HG03442 (cell line): Measurements from ENCODE around the gene UBL7.
"Not testable (repeated sequence)": the region's sequence is repeated elsewhere in the genome, so short reads cannot be mapped to it uniquely, and the experiment has no call there.

ENCODE experiments used
- ATAC-seq: cut with Tn5 transposase; IDR thresholded peaks from one replicate; pipeline ENCODE4 v1.9.1; 2021; ENCODE audit warnings: mild to moderate bottlenecking, moderate library complexity; ENCODE audit not compliant: unreplicated experiment

The UBL7 gene

DNA sequence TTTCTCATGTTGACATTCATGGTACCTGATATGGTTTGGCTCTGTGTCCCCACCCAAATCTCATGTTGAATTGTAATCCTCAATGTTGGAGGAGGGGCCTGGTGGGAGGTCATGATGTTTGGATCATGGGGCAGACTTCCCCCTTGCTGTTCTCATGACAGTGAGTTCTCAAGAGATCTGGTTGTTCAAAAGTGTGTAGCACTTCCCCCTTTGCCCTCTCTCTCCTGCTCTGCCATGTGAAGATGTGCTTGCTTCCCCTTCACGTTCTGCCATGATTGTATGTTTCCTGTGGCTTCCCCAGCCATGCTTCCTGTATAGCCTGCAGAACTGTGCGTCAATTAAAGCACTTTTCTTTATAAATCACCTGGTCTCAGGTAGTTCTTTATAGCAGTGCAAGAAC lies 3.3 kb upstream of the UBL7 start:
- ATAC-seq = no peak

DNA sequence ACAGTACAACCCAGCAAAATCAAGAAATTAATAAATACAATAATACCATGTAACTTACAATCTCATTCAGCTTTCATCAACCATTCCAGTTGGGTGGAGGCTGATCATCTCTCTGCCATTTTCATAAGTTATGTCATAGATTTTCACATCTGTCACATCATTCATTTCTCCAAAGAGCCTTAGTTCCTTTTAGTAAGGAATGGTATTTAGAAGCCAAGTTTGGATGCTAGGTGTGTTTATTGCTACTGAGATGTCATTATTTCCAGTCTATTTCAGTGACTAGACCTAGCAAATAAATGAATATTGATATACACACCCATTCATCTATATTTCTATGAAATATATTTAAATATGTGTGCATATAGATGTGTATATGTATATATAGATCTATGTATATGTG lies 2.7 kb upstream of the UBL7 start:
- no peak for ATAC-seq

- no peak for ATAC-seq
Measured at GRCh38 chr15:74461847-74462511, 1.0 kb upstream of the UBL7 start.

- ATAC-seq = no peak
Measured at GRCh38 chr15:74460298-74460697, 662 bp downstream of the UBL7 start.

DNA sequence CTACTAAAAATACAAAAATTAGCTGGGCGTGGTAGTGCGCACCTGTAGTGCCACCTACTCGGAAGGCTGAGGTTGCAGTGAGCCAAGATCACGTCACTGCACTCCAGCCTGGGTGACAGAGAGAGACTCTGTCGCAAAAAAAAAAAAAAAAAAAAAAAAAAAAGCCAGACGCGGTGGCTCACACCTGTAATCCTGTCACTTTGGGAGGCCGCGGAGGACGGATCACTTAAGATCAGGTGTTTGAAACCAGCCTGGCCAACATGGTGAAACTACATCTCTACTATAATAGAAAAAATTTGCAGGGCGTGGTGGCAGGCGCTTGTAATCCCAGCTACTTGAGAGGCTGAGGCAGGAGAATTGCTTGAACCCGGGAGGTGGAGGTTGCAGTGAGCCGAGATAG lies 1.2 kb downstream of the UBL7 start:
- not testable (repeated sequence) for ATAC-seq

DNA sequence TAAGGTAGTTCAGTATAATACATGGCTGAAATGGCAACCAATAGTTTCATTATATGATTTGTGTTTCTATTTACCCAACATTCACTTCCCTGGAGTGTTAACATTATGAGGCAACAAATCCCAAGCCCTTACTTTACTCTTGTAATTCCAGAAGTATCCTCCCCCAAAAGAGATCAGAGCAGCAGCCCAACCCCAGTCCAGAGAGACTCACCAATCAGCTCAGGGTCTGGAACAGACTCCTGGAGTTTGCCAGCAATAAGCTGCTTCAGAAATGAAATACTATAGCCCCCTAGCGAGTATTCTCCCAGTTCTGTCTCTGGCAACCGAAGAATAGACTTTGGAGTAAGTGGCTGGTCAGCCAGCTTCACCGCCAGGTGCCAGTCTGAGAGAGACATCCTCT lies 2.5 kb downstream of the UBL7 start:
- ATAC-seq = no peak

- ATAC-seq = not testable (repeated sequence)
Measured at GRCh38 chr15:74457036-74457435, 3.9 kb downstream of the UBL7 start.

DNA sequence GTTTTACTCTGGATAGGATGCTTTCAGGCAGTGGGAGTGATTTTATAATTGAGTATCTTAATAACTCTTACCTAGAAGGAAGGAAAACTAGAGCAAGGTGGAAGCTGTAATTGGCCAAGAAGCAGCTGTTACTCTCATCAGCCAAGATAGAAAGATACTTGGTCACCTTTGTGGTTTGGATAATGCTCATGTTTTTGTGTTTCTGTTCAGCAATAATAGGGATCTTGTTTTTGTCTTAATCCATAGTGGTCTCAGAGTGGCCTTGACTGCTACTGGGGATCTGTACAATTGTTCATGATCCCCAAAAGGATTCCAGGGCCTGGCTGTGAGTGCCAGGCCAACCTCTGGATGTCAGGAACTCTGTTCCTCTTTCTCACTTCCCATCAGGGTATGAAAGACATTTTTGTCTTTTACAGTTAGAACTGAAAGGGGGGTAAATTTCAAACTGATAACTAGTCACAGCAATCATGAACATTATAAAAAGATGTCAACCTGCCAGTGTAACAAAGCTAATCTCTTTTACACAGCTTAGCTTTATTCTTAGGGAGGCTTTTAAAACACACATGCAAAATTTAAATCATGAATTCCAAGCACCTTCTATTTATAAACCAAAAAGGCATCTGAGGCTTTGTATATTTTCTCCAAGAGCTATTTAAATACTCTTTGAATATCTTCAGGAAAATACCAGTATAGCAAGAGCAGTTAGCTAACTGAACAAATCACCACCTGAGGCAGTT lies 6.0 kb downstream of the UBL7 start:
- ATAC-seq = no peak

GRCh38 chr15:74453925-74454763 lies 6.8 kb downstream of the UBL7 start:
- ATAC-seq = no peak

DNA sequence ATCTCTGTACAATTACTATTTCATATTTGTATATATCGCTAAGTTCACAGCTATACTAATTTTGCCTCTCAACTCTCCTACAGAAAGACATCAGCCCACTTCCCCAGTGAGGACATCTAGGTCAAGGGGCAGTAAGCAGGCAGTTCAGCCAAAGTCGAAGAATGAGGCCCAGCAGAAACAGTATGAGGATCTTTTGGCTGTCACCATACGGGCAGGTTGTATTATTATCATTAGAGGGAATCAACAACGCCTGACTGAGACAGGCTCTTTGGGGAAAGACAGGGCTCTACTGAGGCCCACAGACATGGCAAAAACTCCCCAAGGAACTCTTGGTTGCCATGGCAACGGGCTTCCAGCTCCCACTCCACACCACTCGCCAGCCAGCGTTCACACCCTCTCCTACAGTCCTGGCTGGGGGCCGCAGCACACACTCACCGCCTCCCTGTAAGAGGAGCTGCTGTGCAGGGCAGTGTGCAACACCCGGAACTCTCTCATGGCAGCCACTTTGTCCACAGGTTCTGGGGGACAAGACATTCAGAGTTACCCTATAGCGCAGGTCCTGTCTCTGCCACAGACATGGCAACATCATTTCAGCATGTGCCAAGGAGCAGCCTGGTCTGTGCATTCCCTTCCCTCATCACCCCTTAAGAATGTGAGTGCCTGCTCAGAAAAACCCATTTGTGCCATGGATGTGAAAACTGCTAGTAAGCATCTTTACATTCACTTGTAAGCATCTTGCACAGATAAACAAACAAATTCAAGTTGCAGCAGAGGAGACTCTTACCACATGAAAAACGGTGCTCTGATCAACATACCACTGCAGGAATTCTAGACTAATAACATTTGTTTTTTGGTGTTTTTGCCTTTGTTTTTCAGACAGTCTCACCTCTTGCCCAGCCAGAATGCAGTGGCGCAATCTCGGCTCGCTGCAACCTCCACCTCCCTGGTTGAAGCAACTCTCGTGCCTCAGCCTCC lies 8.8 kb downstream of the UBL7 start:
- ATAC-seq = no peak

DNA sequence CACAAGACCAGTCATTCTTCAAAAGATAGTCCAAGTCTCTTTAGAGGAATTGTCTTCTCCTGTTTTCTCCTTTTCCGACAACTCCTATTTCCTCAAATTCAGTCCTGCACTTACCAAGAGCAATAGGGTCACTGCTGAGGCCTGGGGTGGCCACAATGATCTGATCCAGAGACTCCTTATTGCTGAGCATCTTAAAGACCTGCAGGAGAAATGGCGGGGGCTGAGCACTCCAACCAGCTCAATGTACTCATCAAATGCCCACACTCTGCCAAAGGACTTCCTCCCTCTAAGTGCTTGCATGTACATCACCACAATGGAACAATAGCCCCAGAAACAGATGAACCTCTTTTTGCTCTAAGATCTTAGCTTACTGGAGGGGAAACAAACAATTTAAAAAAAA lies 9.6 kb downstream of the UBL7 start:
- ATAC-seq = no peak

GRCh38 chr15:74449643-74450205 lies 11.2 kb downstream of the UBL7 start:
- ATAC-seq = no peak

- no peak for ATAC-seq
Measured at GRCh38 chr15:74449095-74449494, 11.9 kb downstream of the UBL7 start.

- no peak for ATAC-seq
Measured at GRCh38 chr15:74445816-74446763, 14.9 kb downstream of the UBL7 start.

- ATAC-seq = no peak
Measured at GRCh38 chr15:74444106-74445062, 16.6 kb downstream of the UBL7 start.

GRCh38 chr15:74443100-74443909 lies 17.7 kb downstream of the UBL7 start:
- no peak for ATAC-seq

GRCh38 chr15:74442604-74443003 lies 18.4 kb downstream of the UBL7 start:
- ATAC-seq = no peak
